COLO829 (cell line): ENCODE data around the gene KRTAP5-5.
A peak's percentile ranks its signal among the peaks of the same experiment; 100 is the strongest.
"Not testable (repeated sequence)": the region's sequence is repeated elsewhere in the genome, so short reads cannot be mapped to it uniquely, and the experiment has no call there.

Source experiments
- DNase-seq: peaks from one replicate; pipeline ENCODE4 v3.0.0; 2012; ENCODE audit warnings: low spot score

KRTAP5-5 gene

GRCh38 chr11:1642288-1643145 lies 12.9 kb downstream of the KRTAP5-5 start:
- no peak for DNase-seq

GRCh38 chr11:1643146-1643690 lies 13.6 kb downstream of the KRTAP5-5 start:
- DNase-seq: no peak

- no peak for DNase-seq
These were observed 15.2 kb downstream of the KRTAP5-5 start for GRCh38 chr11:1644601-1645356.

GRCh38 chr11:1645357-1645821 lies 15.8 kb downstream of the KRTAP5-5 start:
- DNase-seq: no peak

- DNase-seq: not testable (repeated sequence)
These were observed 17.0 kb downstream of the KRTAP5-5 start for GRCh38 chr11:1646540-1646939.

GRCh38 chr11:1647901-1648652 lies 18.5 kb downstream of the KRTAP5-5 start:
- DNase-seq: no peak

GRCh38 chr11:1648653-1649420 lies 19.3 kb downstream of the KRTAP5-5 start:
- no peak for DNase-seq

GRCh38 chr11:1650034-1650917 lies 20.7 kb downstream of the KRTAP5-5 start:
- DNase-seq: no peak

- no peak for DNase-seq
These were observed 21.3 kb downstream of the KRTAP5-5 start for GRCh38 chr11:1650918-1651262.

- DNase-seq: no peak
These were observed 21.9 kb downstream of the KRTAP5-5 start for GRCh38 chr11:1651411-1651980.

GRCh38 chr11:1652026-1652425 lies 22.5 kb downstream of the KRTAP5-5 start:
- no peak for DNase-seq

GRCh38 chr11:1652442-1652770 lies 22.8 kb downstream of the KRTAP5-5 start:
- DNase-seq: no peak

GRCh38 chr11:1652771-1653540 lies 23.4 kb downstream of the KRTAP5-5 start:
- DNase-seq: peak; percentile 67

- no peak for DNase-seq
These were observed 24.2 kb downstream of the KRTAP5-5 start for GRCh38 chr11:1653541-1654387.

- no peak for DNase-seq
These were observed 25.0 kb downstream of the KRTAP5-5 start for GRCh38 chr11:1654388-1655167.

- DNase-seq: no peak
These were observed 25.8 kb downstream of the KRTAP5-5 start for GRCh38 chr11:1655168-1656060.

GRCh38 chr11:1656061-1656441 lies 26.5 kb downstream of the KRTAP5-5 start:
- DNase-seq: no peak
